ENCODE results near the gene LPP.

- TF ChIP-seq POLR2A (IDR thresholded peaks at IDR 0.05; ENCODE audit: low read length) (no peak), GATA1 (IDR thresholded peaks at IDR 0.05; ENCODE audit: low read depth, low read length) (no peak)
Measured at GRCh38 chr3:188489639-188490405, 335.9 kb downstream of the LPP start.
